SK-N-SH treated with all-trans-retinoic acid at 6 μM for 48 hours (cell line): ENCODE results near the gene RTN4RL1.

Experiments used
- ISL1 ChIP-seq: fragments of 250-450 bp; sonication (Bioruptor Pico); IDR thresholded peaks from 2 replicates; pipeline ENCODE4 v2.1.2; 2022; ENCODE audit warnings: mild to moderate bottlenecking, moderate library complexity
- ZFP3 ChIP-seq: fragments of 250-450 bp; sonication (Bioruptor Pico); IDR thresholded peaks from 2 replicates; pipeline ENCODE4 v1.5.0; 2020; ENCODE audit warnings: mild to moderate bottlenecking, moderate library complexity

GRCh38 chr17:2044263-2044894 is 19.2 kb upstream of the RTN4RL1 start:
- TF ChIP-seq ZFP3 (CRISPR knock-in tag) (no peak), ISL1 (CRISPR knock-in tag) (no peak)
